ENCODE measurements around the gene MYBPH.
A peak's percentile ranks its signal among the peaks of the same experiment; 100 is the strongest.

Gene MYBPH, protein sequence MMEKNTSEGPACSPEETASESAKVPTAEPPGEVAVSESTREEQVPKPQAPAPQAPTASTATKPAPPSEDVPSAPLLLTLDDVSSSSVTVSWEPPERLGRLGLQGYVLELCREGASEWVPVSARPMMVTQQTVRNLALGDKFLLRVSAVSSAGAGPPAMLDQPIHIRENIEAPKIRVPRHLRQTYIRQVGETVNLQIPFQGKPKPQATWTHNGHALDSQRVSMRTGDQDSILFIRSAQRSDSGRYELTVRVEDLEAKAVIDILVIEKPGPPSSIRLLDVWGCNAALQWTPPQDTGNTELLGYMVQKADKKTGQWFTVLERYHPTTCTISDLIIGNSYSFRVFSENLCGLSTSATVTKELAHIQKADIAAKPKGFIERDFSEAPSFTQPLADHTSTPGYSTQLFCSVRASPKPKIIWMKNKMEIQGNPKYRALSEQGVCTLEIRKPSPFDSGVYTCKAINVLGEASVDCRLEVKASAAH

DNA sequence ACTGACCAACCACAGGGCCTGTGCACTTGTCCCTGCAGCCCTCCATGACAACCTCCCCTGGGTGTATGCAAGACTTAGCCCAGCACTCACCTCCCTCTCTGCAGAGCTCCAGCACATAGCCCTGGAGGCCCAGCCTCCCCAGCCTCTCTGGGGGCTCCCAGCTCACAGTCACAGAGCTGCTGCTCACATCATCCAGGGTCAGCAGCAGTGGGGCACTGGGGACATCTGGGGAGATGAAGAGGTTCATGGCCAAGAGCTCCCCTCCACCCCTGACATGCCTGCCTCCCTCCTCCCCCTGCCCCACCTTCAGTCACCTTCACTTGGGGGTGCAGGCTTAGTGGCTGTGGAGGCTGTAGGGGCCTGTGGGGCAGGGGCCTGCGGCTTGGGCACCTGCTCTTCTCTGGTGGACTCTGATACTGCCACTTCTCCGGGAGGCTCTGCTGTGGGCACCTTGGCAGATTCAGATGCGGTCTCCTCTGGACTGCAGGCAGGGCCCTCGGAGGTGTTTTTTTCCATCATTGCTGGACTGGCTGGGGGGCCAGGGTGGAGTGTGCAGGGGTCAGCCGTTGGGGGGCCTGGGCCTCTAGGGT, at the start of gene MYBPH:
Gene MYBPH, minus strand, starts transcription at position 590 of the 590 bp plus-strand sequence. Its CDS starts 71 bp downstream, at position 519.
- DNase-seq, result no peak

GRCh38 chr1:203225071-203225470, 49.4 kb upstream of the MYBPH start:
- no peak for DNase-seq

- no peak for DNase-seq
Measured at GRCh38 chr1:203223012-203223775, 47.6 kb upstream of the MYBPH start.

GRCh38 chr1:203219934-203220333, 44.3 kb upstream of the MYBPH start:
- no peak for DNase-seq

DNA sequence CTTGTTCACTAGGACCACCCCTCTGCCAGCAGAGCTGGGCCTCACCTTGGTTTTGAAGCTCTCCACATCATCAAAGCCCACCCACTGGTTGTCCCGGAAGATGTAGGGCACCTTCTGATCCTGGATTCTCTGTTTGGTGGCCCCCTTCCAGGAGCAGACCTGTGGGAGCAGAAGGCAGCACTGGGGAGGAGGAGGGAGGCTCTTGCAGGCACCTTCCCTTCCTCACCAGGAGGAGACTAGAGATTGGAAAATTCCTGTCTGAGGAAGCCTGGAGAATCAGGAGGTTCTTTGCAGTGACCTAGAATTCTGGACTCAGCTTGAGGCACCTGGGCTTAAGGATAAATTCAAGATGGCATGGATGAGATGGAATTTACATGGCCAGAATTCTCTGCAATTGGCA, 43.5 kb upstream of the MYBPH start:
- no peak for DNase-seq

- no peak for DNase-seq
Measured at GRCh38 chr1:203217668-203218067, 42.0 kb upstream of the MYBPH start.

DNA sequence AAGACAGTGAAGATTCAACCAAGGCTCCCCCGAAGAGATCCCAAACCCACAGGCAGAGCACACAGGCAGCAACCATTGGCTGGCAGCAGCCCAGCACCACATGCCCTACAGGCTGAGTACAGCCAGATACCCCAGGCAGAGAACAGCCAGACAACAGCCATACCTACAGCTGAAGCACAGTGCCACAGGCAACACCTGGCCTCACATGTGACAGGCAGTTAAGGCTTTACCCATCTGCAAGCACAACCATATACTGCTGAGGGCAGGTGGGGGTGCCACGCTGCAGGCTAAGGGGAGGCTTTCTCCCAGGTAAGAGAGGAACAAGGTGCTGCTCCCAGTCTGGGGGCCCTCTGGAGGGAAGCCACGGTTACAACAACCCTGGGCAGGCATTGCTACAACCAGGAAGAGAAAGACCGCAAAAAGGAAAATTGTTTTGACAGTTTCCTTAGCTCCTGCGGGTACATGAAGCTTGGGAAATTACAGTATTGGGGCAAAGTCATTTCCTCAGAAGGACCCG, 41.6 kb upstream of the MYBPH start:
- no peak for DNase-seq

DNA sequence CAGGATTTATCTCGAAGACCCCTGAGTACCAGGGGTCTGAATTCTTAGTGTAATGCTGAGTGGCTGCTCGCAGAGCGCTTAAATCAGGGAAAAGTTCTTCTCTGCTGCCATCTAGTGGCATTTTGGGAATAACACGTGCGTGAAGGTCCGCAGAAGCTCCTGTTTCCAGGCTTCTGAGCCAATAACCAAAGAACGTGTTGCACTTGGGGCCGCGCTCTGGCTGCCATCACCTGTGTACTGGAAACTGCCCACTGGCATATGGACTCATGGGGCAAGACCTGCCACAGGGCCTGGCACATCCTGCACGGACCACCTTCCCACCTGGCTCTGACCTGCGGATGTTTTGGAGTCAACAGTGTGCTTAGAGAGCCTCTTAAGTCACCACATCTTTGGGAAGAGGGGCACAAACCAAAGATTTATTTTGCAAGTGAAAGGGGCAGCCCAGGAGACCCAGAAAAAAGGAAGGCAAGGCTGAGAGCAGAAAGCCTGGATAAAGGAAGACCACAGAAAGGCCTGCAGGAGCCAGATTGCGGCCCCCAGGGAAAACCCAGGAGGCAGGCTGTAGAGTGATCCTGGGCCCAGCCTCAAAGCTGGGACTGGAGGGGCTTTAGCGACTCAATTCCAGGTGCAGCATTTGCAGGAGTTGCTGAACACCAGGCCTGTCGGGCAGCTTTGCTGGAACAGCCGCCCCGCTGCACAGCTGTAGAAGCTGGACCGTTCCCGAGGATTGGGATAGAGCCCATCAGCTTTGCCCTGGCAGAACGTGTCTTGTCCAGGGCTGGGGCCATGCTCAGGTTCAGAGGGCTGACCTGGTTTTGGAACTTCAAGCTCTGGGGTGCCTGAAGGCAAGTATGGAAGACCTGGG, 40.9 kb upstream of the MYBPH start:
- peak; percentile 35 for DNase-seq

- DNase-seq, result no peak
Measured at GRCh38 chr1:203215573-203215972, 39.9 kb upstream of the MYBPH start.

- peak; percentile 33 for DNase-seq
Measured at GRCh38 chr1:203214871-203215270, 39.2 kb upstream of the MYBPH start.

- DNase-seq, result no peak
Measured at GRCh38 chr1:203213126-203213525, 37.5 kb upstream of the MYBPH start.

DNA sequence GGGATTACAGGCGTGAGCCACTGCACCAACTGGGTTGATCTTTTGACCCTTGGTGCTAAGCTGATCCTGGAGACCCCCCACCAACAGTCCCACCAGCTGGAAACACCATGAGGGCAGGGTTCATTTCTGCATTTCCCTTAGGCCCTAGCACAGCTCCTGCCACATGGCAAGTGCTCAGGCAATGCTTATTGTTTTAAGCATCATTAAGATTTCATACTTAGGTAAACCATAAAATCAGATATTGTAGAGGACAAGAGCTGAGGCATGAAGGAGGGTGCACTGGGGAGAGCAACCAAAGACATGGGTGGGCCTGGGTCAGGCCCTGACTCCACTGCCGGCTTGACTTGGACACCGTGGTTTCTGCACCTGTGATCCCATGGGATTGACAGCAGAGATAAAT, 36.2 kb upstream of the MYBPH start:
- no peak for DNase-seq

GRCh38 chr1:203210988-203211387, 35.4 kb upstream of the MYBPH start:
- DNase-seq, result no peak

GRCh38 chr1:203210350-203210749, 34.7 kb upstream of the MYBPH start:
- no peak for DNase-seq

GRCh38 chr1:203208181-203208580, 32.6 kb upstream of the MYBPH start:
- no peak for DNase-seq

- DNase-seq, result no peak
Measured at GRCh38 chr1:203207751-203208150, 32.1 kb upstream of the MYBPH start.

- no peak for DNase-seq
Measured at GRCh38 chr1:203206129-203206687, 30.6 kb upstream of the MYBPH start.

- DNase-seq, result no peak
Measured at GRCh38 chr1:203204756-203205155, 29.1 kb upstream of the MYBPH start.

DNA sequence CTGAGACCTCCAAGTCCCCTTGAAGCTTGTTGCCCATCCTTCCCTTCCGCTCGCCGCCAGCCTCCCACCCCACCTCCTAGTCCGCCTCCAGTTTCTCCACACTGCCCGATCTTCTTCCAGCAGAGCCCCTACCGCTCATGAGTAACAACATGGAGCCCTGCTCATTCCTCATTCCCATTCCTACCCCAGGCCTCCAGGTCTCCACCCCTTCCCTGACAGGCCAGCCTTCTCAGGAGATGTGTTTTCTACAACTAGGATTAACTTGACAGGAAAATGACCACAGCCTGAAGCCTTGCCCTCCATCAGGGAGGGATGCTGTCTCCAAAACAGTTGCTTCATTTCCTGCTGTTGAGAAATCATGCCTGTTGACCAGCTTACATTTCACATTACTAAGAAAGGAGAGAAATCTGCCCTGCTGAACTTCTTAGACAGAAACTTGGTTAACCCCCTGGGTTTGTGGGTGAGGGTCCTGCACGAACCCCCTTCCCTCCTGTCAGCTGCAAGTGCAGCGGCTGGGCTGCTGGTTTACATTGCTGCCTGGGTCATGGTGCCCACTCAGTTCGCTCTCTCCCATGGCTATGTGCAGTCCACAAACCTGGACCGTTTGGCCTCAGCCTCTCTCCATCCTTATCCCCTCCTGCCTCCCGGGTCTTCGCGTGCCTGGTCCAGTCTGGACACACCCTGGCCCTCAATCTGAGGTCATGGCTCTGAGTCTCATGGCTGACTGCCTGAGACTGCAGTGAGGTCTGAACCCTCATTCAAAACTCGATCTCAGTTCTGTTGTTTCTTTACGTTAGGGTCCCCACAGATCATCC, 27.0 kb upstream of the MYBPH start:
- peak; percentile 43 for DNase-seq

GRCh38 chr1:203201516-203202205, 26.0 kb upstream of the MYBPH start:
- no peak for DNase-seq

DNA sequence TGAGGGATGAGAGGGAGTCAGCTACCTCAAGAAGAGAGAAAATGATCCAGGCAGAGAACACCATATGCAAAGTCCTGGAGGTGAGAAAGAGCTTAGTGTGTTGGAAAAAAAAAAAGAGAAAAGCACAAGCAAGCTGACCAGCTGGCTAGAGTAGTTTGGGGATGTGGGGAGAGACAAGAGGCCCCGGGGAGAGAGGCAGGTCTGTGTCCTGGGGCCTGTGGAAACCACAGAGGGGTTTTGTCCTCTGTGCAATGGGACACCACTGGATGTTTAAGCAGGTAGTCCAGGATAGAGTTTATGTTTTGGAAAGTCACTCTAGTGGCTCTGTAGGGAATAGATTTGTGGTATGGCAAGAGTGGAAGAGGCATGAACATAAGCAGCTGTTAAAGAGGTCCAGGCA, 25.3 kb upstream of the MYBPH start:
- no peak for DNase-seq
